A549 (cell line): Measurements from ENCODE around the gene ZNRF2. TPM values are rescaled to one million over a fixed set of nuclear protein-coding genes. Genes with fewer than 3 reads are reported as not detected.

Experiments
- ATAC-seq, 2 experiments: fragments of 200-7000 bp in 1 of 2; fragments of >200 bp in 1 of 2; cut with Nextera tagmentation in 1 of 2; cut with Tn5 transposase in 1 of 2; 3 replicates each; pipeline versions ENCODE4 v1.8.0 to v1.9.1; 2018 to 2020; ENCODE audit warnings: mild to moderate bottlenecking in 1 of 2, moderate library complexity in 1 of 2
- CTCF ChIA-PET: fragments of 300-600 bp; sonication (Branson Sonifier 250); formaldehyde crosslinking; extraction: SDS; loops from one replicate; lab custom pipeline; 2021; ENCODE audit warnings: antibody characterized with exemption, inconsistent platforms; lab: Yijun Ruan, JAX
- POLR2A ChIA-PET: fragments of 350-600 bp; formaldehyde crosslinking; extraction: SDS; loops from one replicate; lab custom pipeline; 2021; ENCODE audit warnings: antibody characterized with exemption, inconsistent platforms; lab: Yijun Ruan, JAX
- DNase-seq, 2 experiments: peaks; one replicate each; pipeline versions ENCODE4 v3.0.0 to v3.0.0-alpha.2; 2011 to 2016; ENCODE audit warnings: low read depth in 1 of 2, low spot score in 1 of 2
- FAIRE-seq: peaks from 2 replicates; lab custom pipeline; 2011; peaks lifted over from hg19 to GRCh38; lab: Jason Lieb, UNC
- H3K27ac ChIP-seq, 2 experiments: fragments of >200 bp; sonication (Bioruptor Twin); formaldehyde crosslinking; 3 replicates each; pipeline ENCODE4 v1.5.1; 2016 to 2017
- H3K4me1 ChIP-seq: fragments of >200 bp; sonication (Bioruptor Twin); formaldehyde crosslinking; 3 replicates; pipeline ENCODE4 v1.6.1; 2016
- H3K4me2 ChIP-seq: fragments of >200 bp; sonication (Bioruptor Twin); formaldehyde crosslinking; 3 replicates; pipeline ENCODE4 v1.6.1; 2016
- H3K4me3 ChIP-seq: fragments of >200 bp; sonication (Bioruptor Twin); formaldehyde crosslinking; 3 replicates; pipeline ENCODE4 v1.5.1; 2016
- H3K9me3 ChIP-seq: fragments of >200 bp; sonication (Bioruptor Twin); formaldehyde crosslinking; 3 replicates; pipeline ENCODE4 v1.6.1; 2016
- ATOH8 ChIP-seq: fragments of 250-450 bp; sonication (Bioruptor Pico); IDR thresholded peaks from 2 replicates; pipeline ENCODE4 v1.5.0; 2020; ENCODE audit warnings: low read depth, mild to moderate bottlenecking, moderate library complexity
- CEBPB ChIP-seq, 2 experiments: fragments of >200 bp in 1 of 2; sonication (Bioruptor Twin) in 1 of 2; formaldehyde crosslinking in 1 of 2; IDR thresholded peaks; 2 replicates each; pipeline ENCODE4 v1.6.1; 2012 to 2016
- E2F6 ChIP-seq: IDR thresholded peaks from 2 replicates; pipeline ENCODE4 v1.6.1; 2012; ENCODE audit warnings: low read depth, borderline replicate concordance
- EHF ChIP-seq: fragments of 250-450 bp; sonication (Bioruptor Pico); IDR thresholded peaks from 2 replicates; pipeline ENCODE4 v1.5.0; 2020; ENCODE audit warnings: mild to moderate bottlenecking
- EP300 ChIP-seq, 2 experiments: fragments of >200 bp; sonication (Bioruptor Twin); formaldehyde crosslinking; IDR thresholded peaks; 2 replicates in 1 of 2; 3 replicates in 1 of 2; pipeline ENCODE4 v1.6.1; 2016 to 2017
- HEYL ChIP-seq: fragments of 250-450 bp; sonication (Bioruptor Pico); IDR thresholded peaks from 2 replicates; pipeline ENCODE4 v1.8.0; 2021; ENCODE audit warnings: mild to moderate bottlenecking, moderate library complexity
- HOXB5 ChIP-seq: fragments of 250-450 bp; sonication (Bioruptor Pico); IDR thresholded peaks from 2 replicates; pipeline ENCODE4 v1.5.0; 2020; ENCODE audit warnings: mild to moderate bottlenecking, moderate library complexity
- JUN ChIP-seq, 2 experiments: fragments of >200 bp; sonication (Bioruptor Twin); formaldehyde crosslinking; IDR thresholded peaks; 2 replicates in 1 of 2; 3 replicates in 1 of 2; pipeline ENCODE4 v1.6.1; 2016 to 2017
- JUNB ChIP-seq: fragments of >200 bp; sonication (Bioruptor Twin); formaldehyde crosslinking; IDR thresholded peaks from 2 replicates; pipeline ENCODE4 v1.6.1; 2016
- KDM1A ChIP-seq: fragments of 200-600 bp; sonication (generic); IDR thresholded peaks from 2 replicates; pipeline ENCODE4 v1.6.1; 2016; ENCODE audit warnings: low read depth, mild to moderate bottlenecking
- PHF8 ChIP-seq: fragments of 200-600 bp; sonication (generic); IDR thresholded peaks from 2 replicates; pipeline ENCODE4 v1.6.1; 2016; ENCODE audit warnings: low read depth, mild to moderate bottlenecking, antibody characterized with exemption, moderate library complexity, borderline replicate concordance
- RAD21 ChIP-seq, 2 experiments: fragments of >200 bp in 1 of 2; sonication (Bioruptor Twin) in 1 of 2; formaldehyde crosslinking in 1 of 2; IDR thresholded peaks in 1 of 2; conservative IDR thresholded peaks in 1 of 2; 2 replicates in 1 of 2; 3 replicates in 1 of 2; pipeline ENCODE4 v1.6.1; 2012 to 2018; ENCODE audit warnings: inconsistent platforms in 1 of 2
- RCOR1 ChIP-seq: fragments of 150-350 bp; IDR thresholded peaks from 2 replicates; pipeline ENCODE4 v1.6.1; 2014; ENCODE audit warnings: antibody characterized with exemption, low read length, low read depth
- REST ChIP-seq: fragments of 200-600 bp; sonication (generic); IDR thresholded peaks from 2 replicates; pipeline ENCODE4 v1.6.1; 2016; ENCODE audit warnings: antibody characterized with exemption, mild to moderate bottlenecking, moderate library complexity
- RNF2 ChIP-seq: fragments of 200-600 bp; sonication (generic); IDR thresholded peaks from 2 replicates; pipeline ENCODE4 v1.6.1; 2016; ENCODE audit warnings: low read depth, mild to moderate bottlenecking, antibody characterized with exemption, moderate library complexity, borderline replicate concordance
- SMC3 ChIP-seq: fragments of >200 bp; sonication (Bioruptor Twin); formaldehyde crosslinking; IDR thresholded peaks from 3 replicates; pipeline ENCODE4 v1.6.1; 2018; ENCODE audit warnings: inconsistent platforms
- SREBF2 ChIP-seq: fragments of 450-650 bp; IDR thresholded peaks from 2 replicates; pipeline ENCODE4 v1.6.1; 2014; ENCODE audit warnings: mild to moderate bottlenecking, moderate library complexity
- TFCP2L1 ChIP-seq: fragments of 250-450 bp; sonication (Bioruptor Pico); IDR thresholded peaks from 2 replicates; pipeline ENCODE4 v1.5.0; 2021; ENCODE audit warnings: mild to moderate bottlenecking
- ZFP36 ChIP-seq: fragments of 450-650 bp; IDR thresholded peaks from 2 replicates; pipeline ENCODE4 v1.6.1; 2014; ENCODE audit warnings: borderline replicate concordance; ENCODE audit not compliant: partially characterized antibody
- WGBS: methylation state at CpG from one replicate; pipeline ENCODE4 v1.1.6; 2017; ENCODE audit errors: missing lambda C conversion rate; 5-methylcytosine and 5-hydroxymethylcytosine counted together
- polyA plus RNA-seq, 4 experiments: library from polyadenylated mRNA; depleted of rRNA in 3 of 4; stranded (reverse); fragments of >200 nt; fragmentation: RNase III in 1 of 4; extraction: RNeasy Plus Mini Kit Qiagen cat#74134 plus additional on column Dnase treatment in 1 of 4; gene quantifications; 2 replicates in 3 of 4; 3 replicates in 1 of 4; pipeline ENCODE4 v1.2.3, GENCODE V29; 2011 to 2017

ZNRF2 gene
- polyA plus RNA-seq, 2 of the 4 experiments (the other 2 are of a cell fraction), result 5.9 to 11.4 TPM

GRCh38 chr7:30382607-30383006 lies 98.2 kb downstream of the ZNRF2 start:
- no peak for FAIRE-seq
- Histone ChIP-seq H3K27ac (no peak overlapping the region), H3K9me3 (peaks cover 3% of the 10 kb centered on the region; the same call in 2 of the 3 replicates), H3K4me3 (no peak overlapping the region), H3K4me1 (peaks cover 9% of the 10 kb centered on the region; the same call in 2 of the 3 replicates), H3K4me2 (no peak overlapping the region)
- TF ChIP-seq HEYL (CRISPR knock-in tag) (no peak), CEBPB (IDR thresholded peaks at IDR 0.05) (no peak), JUNB (no peak), ZFP36 (no peak), RNF2 (no peak), KDM1A (no peak), ATOH8 (CRISPR knock-in tag) (no peak), SREBF2 (no peak), EHF (CRISPR knock-in tag) (no peak), RCOR1 (no peak), PHF8 (no peak)
- no peak for ATAC-seq
- ChIA-PET POLR2A (no interaction called here), CTCF (no interaction called here)
- DNase-seq, result no peak
- 93% methylated on average over 1 of the region's 1 CpG for WGBS

GRCh38 chr7:30389791-30390190 lies 105.4 kb downstream of the ZNRF2 start:
- CTCF ChIA-PET, result interaction anchor here (1.4 to 2.0 kb wide), 2 partner anchors 79 to 113 kb away, joined by 3 to 9 read pairs; no protein-coding TSS in a partner anchor
- no peaks in the 10 kb centered on the region for H3K4me1 ChIP-seq
- no peak overlapping the region for H3K4me3 ChIP-seq
- FAIRE-seq, result no peak
- TF ChIP-seq REST (no peak), JUN (IDR thresholded peaks at IDR 0.05) (no peak), TFCP2L1 (CRISPR knock-in tag) (no peak), RAD21 (conservative IDR thresholded peaks at IDR 0.05 in 1 of 2, IDR thresholded peaks at IDR 0.05 in 1 of 2) (no peak), E2F6 (no peak), SMC3 (no peak), EHF (CRISPR knock-in tag) (no peak), HOXB5 (CRISPR knock-in tag) (no peak), EP300 (IDR thresholded peaks at IDR 0.05) (no peak)
- no peak overlapping the region for H3K27ac ChIP-seq
- no peak overlapping the region for H3K4me2 ChIP-seq
- no peak for DNase-seq
- WGBS, result 87% methylated on average over 3 of the region's 3 CpGs
- POLR2A ChIA-PET, result no interaction called here
- no peaks in the 10 kb centered on the region for H3K9me3 ChIP-seq
- no peak for ATAC-seq
